HG02642 (cell line): ENCODE results near the gene ANKRD28.
A peak's percentile ranks its signal among the peaks of the same experiment; 100 is the strongest.
"Not testable (repeated sequence)": the region's sequence is repeated elsewhere in the genome, so short reads cannot be mapped to it uniquely, and the experiment has no call there.

Experiments
- ATAC-seq: cut with Tn5 transposase; IDR thresholded peaks from one replicate; pipeline ENCODE4 v1.9.1; 2021; ENCODE audit warnings: mild to moderate bottlenecking; ENCODE audit not compliant: unreplicated experiment, poor library complexity

Gene ANKRD28

GRCh38 chr3:15797642-15798303 is at the start of gene ANKRD28:
Gene ANKRD28 (minus strand): TSS chr3:15797979. CDS start chr3:15796521, 1,458 bp downstream.
- ATAC-seq, result peak; percentile 45

GRCh38 chr3:15847239-15847638 is 49.5 kb upstream of the ANKRD28 start:
- ATAC-seq, result no peak

- no peak for ATAC-seq
Observed at GRCh38 chr3:15846606-15847005, 48.8 kb upstream of the ANKRD28 start.

GRCh38 chr3:15845475-15845874 is 47.7 kb upstream of the ANKRD28 start:
- peak; percentile 72 for ATAC-seq

- no peak for ATAC-seq
Observed at GRCh38 chr3:15844889-15845288, 47.1 kb upstream of the ANKRD28 start.

GRCh38 chr3:15841091-15841973 is 43.6 kb upstream of the ANKRD28 start:
- ATAC-seq, result not testable (repeated sequence)

GRCh38 chr3:15839568-15839967 is 41.8 kb upstream of the ANKRD28 start:
- no peak for ATAC-seq

GRCh38 chr3:15831927-15832326 is 34.1 kb upstream of the ANKRD28 start:
- ATAC-seq, result no peak

GRCh38 chr3:15825016-15825415 is 27.2 kb upstream of the ANKRD28 start:
- ATAC-seq, result no peak

- ATAC-seq, result no peak
Observed at GRCh38 chr3:15823092-15823491, 25.3 kb upstream of the ANKRD28 start.

GRCh38 chr3:15822281-15822680 is 24.5 kb upstream of the ANKRD28 start:
- ATAC-seq, result no peak

GRCh38 chr3:15820911-15821310 is 23.1 kb upstream of the ANKRD28 start:
- ATAC-seq, result no peak

- no peak for ATAC-seq
Observed at GRCh38 chr3:15819576-15819975, 21.8 kb upstream of the ANKRD28 start.

- ATAC-seq, result no peak
Observed at GRCh38 chr3:15819043-15819442, 21.3 kb upstream of the ANKRD28 start.

- ATAC-seq, result no peak
Observed at GRCh38 chr3:15815696-15816095, 17.9 kb upstream of the ANKRD28 start.

- ATAC-seq, result not testable (repeated sequence)
Observed at GRCh38 chr3:15813079-15813478, 15.3 kb upstream of the ANKRD28 start.

GRCh38 chr3:15812183-15812582 is 14.4 kb upstream of the ANKRD28 start:
- ATAC-seq, result no peak

- ATAC-seq, result no peak
Observed at GRCh38 chr3:15810702-15811101, 12.9 kb upstream of the ANKRD28 start.

GRCh38 chr3:15809313-15809712 is 11.5 kb upstream of the ANKRD28 start:
- ATAC-seq, result no peak

- no peak for ATAC-seq
Observed at GRCh38 chr3:15808679-15809310, 11.0 kb upstream of the ANKRD28 start.

GRCh38 chr3:15805756-15806266 is 8.0 kb upstream of the ANKRD28 start:
- ATAC-seq, result peak; percentile 75
